ENCODE results near the gene SF1.

The SF1 gene

DNA sequence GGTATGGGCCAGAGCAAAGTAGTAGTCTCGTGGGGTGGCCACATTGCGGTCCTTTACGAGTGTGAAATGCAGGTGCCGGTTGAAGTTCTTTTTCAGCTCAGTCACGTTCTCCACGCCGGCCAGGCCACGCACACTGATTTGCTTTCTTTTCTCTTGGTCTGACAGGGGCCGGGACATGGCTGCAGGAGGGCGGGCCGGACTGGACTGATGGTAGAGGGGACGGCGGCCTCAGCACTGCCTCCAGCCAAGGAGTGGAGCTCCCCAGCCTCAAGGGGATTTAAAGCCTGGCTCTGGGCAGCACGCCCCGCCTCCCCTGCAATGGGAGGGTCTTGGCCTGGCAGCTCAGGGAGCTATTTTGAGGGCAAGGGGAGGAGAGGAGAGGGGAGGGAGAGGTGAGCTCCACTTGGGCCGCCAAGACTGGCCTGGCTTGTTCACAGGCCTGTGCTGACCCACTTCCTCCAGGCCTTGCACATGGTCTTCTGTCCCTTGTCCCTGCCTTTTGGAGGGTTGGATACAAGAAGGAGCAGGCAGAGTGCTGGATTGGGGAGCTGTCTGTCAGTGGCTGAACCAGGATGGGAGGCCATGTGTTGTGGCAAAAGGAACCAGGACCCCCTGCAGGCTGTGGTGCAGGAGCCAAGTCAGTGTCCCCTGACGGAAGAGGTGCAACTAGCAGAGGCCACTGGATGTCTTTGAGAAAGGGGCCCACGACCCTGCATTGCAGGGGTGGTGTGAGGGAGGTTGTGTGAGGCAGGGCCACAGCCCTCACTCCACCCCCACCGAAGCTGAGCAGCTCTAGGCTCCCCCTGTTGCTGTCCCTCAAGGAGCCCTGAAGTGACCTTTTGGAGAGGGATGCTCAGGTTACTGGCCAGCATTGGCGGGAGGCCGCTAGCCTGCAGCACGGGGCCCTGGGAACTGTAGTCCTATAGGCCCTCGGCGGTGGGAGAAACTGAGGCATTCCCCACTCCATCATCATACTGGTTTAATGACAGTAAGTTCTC, 18.3 kb downstream of the SF1 start, which contains the start of gene PYGM:
Gene PYGM, minus strand, starts transcription at position 253 of the 998 bp plus-strand sequence. Its CDS starts 76 bp downstream, at position 177.
- no peak for DNase-seq

DNA sequence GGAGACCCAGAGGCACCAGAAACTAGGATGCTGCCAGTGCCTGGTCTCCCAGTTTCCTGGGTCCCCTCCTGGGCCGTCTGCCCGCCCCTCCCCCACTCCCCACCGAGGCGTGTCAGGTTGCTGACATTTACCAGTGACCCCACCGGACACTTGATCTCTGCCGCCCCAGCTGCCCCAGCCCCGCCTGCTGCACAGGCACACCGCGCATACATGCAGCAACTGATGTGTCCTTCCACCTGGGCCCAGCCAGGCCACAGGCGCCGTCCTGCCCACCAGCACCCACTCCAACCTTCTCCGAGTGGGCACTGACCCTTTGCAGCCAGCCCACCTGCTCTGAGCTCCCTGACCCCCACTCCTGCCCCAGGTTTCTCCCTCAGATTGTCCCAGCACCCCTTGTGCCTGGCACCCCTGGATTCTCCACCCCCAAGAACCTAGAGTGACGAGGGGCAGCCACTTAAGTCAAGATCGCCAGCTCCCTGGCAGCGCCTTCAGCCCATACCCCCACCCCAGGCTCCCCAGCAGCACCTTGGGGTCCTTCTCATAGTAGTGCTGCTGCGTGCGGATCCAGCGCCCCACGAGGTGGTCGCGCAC, 19.1 kb downstream of the SF1 start:
- DNase-seq = no peak

DNA sequence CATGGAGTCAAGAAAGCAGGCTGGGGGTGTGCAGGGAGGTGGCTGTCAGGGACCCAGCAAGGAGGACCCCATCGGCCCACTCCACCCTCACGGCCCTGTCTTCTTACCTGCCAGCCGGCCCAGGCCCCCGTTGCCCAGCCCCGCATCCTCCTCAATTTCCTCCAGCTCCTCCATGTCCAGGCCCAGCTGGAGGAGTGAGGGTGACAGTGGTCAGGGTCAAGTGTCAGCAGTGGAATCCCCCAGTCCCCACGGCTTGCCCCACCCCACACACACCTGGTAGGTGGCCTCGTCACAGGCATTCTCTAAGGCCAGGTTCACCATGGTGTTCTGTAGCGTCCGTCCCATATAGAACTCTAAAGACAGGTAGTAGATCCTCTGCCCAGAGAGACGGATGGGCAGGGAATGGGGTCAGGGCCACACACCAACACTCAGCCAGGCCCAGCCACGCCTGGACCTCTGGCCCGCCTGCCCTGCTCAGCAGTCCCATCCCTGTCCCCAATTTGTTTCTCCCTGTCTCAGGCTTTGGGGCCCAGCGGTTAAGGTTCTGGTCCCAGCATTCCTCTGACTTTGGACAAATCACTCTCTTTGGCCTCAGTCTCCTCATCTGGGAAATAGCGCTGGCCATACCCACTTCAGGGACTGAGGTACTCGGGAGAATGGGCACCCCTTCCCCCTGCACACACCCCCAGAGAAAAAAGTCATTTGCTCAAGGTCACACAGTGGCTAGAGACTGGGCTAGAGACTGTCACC, 19.8 kb downstream of the SF1 start:
- DNase-seq = no peak

DNA sequence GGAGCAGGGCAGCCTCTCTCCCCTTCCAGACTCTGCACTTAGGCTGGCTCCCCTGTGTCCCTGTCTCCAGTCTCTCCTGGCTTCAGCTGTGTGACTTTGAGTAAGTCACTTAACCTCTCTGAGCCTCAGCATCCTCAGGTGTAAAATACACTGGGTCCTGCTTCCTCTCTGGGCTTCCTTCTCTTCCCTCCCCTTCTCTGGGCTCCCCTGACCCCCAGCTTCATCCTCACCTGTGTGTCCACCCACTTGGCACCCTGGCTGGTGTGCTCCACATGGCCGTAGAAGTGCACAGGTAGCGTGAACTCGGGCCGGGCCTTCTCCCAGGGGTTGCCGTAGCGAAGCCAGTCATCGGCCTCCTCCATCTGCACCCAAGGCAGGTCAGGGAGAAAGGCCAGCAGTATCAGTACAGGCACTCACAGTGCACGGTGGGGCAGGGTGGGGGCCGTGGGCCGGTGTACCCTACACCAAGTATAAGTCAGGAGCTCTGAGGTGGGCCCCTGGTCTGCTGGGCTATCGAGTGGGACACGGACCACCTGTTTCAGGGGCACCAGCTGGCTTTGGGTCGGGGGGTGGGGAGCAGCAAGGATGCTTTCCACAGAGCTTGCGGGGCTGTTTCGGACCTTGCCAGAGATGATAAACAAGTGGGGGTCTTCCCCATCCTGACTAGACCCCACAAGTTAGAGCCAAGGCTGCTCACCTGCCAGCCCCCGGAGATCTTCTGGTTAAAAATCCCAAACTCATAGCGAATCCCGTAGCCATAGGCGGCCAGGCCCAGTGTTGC, 20.6 kb downstream of the SF1 start:
- no peak for DNase-seq

DNA sequence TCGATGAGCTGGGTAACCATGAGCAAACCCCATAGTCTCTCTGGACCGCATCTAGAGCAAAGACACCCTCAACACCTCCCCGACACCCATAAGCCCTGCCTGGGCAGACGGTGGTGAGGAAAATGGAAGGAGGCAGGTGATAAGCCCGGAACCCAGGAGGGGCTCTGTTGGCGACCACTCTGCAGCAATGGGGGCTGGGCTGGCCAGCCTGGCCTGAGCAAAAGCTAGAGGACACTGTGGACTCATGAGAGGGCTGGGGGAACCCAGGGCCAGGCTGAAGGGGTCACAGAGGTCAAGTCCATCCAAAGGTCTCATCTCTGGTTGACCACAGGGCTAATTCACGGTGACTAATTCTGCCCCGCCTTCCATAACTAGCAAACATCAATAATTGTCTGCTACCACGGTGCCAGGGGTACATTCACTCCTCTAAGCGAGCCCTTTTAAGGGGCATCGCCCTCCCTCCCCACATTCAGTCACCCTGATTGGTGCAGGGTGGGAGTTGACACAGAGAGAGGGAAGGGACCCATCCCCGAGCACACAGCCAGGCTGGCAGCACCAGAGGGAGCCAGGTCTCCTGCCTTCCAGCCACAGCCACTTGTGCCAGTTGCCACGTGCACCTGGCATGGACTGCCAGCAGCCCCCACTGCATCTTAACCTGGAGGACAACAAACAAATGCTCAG, 22.5 kb downstream of the SF1 start:
- DNase-seq = no peak

DNA sequence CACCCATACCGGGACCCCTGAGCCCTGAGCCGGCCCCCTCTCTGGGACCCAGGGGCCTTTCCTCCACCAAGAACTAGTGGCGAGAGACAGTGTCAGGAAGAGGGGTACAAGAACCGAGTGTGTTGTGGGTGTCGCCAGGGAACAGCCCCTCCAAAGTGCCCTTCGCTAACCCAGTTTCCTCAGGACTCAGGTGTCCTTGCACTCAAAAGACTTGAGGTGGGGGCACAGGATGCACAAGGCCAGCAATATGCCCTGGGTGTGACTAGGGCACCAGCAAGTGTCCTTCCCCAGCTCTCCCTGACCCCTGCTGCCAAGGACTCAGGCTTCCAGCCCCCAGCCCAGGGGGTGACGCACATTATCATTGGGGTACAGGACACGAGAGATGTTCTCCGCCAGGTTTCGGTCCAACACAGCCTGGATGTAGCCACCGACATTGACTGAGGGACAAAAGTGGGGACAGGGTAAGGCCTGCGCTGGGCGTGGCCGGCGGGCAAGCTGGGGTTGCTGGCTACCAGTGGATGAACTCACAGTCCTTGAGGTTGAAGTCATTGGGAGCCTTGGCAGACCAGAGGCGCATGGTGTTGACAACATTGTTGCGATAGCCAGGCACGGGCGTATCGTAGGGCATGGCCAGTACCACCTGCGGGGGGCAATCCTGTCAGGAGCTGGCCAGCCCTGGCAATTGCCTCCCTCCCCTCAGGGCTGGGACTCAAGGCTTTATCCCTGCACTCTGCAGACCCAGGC, 23.3 kb downstream of the SF1 start:
- DNase-seq = no peak

DNA sequence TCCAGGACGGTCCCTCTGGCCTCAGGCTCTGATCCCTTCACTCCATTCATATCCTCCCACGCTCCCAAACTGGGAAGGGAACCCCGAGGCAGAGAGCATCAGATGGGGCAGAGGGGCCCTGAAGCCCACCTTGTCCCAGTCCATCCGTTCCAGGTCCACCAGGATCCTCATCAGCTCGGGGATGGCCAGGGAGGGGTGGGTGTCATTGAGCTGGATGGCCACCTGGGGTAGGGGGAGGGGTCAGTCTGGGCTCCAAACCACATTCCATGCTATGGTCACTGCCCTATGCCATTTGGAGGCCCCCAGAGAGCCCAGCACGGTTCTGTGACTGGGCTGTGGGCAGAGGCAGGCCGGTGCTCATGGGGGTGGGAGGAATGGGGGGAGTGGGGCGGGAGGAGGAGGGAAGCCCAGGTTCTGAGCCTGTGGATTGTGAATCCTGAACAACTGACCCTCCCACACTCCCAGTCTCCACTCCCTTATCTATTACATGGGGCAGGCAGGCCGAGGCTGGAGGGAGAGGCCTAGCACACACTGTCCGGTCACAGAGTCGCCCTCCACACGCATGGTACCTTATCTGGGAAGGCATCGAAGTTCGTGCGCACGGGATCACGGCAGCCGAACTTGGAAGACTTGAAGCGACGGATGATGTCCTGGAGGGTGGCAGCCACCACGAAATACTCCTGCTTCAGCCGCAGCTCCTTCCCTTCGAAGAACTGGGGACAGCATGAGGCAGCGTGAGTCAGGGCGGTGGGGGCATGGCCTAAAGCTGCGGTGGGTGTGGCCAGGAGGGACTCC, 24.0 kb downstream of the SF1 start:
- no peak for DNase-seq

DNA sequence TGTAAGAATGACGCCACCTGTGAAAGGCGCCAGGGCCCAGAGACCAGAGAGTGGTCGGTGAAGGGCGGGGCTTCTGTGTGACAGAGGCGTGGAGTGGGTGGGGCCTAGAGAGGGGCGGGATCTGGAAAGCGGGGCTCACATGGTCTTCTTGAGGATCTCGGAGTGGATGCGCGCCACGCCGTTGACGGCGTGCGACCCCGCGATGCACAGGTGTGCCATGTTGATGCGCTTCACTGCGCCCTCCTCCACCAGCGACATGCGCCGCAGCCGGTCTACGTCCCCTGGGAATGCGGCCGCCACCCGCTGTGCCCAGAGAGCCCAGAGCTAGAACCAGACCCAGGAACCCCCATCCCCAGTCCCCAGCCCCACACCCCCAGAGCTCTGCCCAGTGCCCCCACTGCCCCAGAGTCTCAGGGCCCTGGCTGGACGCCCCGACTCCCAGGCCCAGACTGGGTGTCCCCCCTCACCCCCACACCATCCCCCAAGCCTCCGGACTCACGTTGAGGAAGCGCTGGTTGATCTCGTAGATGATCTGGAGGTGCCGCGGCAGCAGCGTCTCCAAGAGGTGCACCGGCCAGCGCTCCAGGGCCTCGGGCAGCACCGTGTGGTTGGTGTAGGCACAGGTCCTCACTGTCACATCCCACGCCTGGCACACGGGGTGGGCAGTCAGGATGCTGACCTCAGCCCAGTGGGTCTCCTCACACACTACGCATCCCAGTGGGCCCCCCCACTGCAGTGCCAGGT, 24.8 kb downstream of the SF1 start:
- no peak for DNase-seq

DNA sequence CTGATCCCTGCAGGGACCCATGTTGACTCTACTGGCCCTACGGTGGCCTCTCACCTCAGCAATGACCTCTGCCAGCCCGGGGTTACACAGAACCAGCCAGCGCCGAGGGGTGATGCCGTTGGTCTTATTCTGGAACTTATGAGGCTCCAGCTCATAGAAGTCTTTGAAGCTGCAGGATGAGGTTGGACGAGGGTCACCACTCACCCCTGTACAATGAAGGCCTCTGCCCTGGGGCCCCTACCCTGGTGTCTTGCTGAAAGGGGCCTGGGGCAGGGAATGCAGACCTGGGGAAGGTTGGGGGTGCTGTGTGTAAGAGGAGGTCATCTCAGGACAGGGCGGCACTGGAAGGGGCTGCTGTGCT, 25.3 kb downstream of the SF1 start:
- no peak for DNase-seq

DNA sequence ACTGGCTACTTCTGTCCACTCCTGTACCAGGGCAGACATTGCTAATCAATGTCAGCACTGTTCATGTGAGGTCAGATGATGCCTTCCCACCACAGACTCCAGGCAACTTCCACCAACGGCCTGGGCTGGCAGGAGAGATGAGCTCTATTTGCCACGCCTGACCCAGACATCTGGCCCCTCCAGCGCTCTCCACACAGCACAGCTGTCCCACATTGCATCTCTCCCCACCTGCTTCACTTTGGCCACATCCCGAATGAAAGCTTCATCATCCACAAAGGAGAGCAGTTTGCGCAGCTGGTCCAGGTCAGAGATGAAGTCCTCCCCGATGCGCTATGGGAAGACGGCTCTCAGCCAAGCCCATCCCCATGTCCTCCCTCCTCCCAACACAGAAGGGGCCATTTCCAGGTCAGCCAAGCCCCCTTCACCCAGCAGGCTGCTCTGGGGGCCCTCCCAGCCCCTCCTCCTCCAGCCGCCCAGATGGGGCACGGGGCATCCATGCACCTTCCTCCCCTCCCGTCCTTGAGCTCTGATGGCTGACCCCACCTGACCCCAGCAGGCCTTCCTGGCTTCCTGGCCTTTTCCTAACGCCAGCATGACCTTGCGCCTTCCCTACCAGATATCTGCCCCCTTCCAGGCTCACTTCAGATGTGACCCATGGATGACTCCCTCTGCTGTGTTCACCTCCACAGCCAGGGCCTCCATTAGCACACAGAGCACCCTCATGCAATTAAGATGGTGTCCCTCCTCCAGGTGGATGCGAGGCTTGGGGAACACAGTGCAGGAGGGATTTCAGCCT, 26.0 kb downstream of the SF1 start:
- no peak for DNase-seq

DNA sequence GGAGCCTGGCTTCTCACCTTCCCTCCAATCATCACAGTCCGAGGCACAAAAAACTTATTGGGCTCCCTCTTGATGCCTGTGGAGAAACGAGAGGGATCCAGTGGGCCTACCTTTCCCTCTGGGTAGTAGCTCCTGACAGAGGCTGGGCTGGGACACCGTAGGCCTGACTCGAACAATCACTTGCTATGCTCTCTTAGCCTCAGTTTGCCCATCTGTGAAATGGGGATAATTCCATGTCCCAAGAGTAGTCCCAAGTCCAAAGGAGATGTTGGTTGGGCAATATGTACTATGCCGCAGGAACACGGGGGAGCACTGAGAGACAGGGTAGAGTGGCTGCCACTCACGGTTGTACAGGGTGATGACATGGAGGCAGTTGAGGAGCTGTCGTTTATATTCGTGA, 26.8 kb downstream of the SF1 start:
- no peak for DNase-seq

DNA sequence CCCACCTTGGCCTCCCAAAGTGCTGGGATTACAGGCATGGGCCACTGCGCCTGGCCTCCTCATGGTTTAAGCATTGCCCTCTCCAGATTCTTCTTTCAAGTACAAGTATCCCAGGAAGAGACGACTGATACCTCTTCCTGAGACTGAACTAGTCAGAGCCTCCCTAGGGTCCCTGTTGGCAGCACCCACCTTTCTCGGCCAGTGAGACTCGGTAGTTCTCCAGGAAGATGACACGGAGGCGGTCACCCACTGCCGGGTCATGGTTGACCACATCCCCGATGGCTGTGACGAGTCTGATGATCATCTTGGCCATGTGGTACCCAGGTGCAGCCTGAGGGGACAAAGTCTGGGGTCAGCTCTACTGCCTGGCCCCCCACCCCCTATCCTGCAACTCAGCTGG, 27.2 kb downstream of the SF1 start:
- DNase-seq = no peak

DNA sequence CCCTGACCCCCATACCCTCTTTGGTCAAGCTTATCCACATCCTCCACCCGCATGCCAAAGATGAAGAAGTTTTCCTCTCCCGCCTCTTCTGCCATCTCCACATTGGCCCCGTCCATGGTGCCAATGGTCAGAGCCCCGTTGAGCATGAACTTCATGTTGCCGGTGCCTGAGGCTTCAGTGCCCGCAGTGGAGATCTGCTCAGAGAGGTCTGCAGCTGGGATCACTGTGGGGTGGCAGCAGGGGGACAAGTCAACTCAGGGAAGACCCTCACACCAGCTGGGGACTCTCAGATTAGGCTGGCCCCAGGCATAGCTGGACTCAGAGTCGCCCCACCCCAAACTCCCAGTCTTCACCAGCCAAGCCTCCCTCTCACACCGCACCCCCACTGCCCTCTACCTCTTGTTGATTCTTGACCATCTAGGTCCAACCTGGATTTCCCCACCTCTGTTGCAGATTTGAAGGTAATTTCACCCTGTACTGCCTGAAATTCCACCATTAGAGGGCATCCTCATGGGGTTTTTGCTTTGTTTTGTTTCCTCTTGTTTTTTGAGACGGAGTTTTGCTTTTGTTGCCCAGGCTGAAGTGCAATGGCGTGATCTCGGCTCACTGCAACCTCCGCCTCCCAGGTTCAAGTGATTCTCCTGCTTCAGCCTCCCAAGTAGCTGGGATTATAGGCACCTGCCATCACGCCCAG, 27.8 kb downstream of the SF1 start:
- DNase-seq = no peak

DNA sequence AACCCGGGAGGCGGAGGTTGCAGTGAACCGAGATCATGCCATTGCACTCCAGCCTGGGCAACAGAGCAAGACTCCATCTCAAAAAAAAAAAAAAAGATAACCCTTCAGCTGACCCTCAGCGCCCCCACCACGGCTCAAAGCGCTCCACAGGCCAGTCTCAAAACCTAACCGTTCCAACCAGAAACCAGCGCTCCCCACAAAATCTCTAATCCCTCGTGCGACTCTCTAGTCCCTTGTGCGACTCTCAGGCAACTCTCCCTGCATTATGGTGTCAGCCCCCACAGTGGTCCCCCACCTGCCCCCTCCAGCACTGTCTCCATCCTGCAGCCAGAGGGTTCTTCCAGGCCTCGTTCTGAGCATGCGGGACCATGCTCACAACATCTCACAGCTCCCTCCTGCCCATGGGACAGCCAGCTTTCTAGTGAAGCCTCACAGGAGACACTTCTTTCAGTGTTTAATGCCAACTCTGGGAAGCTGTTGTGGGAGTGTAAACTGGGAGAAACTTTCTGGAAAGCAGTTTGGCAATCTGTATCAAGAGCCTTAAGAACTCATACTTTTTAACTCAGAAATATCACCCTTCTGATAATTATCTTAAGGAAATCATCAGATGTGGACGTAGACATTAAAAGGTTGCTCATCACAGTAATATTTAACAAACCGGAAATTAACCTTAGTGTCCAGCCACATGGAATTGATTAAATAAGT, 30.2 kb downstream of the SF1 start:
- no peak for DNase-seq

DNA sequence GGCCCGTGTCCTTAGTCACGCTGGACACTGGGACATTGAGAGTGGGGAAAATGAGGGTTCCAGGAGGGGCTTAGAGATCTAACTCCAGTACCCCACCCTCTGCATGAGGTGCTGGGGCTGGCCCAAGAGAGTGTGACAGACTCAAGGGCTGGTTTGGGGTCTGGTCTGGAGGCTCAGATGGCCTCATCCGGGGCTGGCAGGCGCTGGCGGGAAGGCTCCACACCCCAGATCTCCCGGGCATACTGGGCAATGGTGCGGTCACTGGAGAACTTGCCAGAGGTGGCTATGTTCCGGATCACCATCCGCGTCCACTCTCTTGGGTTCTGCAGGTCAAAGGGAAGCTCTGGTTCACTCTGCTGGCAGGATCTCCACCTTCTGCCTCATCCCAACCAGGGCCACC, 31.9 kb downstream of the SF1 start:
- DNase-seq = no peak

DNA sequence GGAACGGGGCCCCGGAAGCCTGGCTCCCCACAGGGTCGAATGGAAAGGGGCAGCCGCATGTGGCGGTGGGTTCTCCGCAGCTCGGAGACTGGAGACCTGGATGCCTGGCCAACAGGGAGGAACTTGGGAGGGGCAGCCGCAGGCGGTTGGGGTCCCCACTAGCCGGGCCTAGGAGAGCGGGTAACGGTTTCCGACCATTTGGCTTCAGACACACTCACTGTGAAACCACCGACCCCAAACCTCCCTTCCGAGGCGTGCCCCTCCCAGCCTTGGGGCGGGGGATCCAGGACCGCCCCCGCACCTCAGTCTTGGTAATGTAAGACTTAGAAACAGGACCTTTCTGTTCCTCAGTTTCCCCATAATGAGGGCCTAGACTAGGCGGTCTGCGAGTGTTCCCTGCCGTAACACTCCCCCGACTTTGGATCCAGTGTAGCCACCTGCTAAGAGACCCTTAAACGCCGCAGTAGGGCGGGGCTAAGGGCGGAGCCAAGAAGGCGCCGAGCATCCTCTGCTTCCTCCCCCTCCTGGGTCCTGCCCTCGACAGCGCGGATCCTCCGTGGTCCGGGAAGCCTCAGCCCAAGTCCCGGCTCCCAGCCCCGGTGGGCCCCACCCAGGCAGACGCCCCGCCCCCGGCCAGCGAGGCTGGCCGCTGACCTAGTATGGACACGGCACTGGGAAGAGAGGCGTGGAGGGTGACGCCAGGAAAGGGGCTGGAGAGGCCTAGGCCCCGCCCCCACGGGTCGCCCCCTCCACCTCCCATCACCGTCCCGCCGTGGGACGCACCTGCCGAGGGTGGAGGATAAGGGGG, 32.6 kb downstream of the SF1 start:
- peak; percentile 44 for DNase-seq

DNA sequence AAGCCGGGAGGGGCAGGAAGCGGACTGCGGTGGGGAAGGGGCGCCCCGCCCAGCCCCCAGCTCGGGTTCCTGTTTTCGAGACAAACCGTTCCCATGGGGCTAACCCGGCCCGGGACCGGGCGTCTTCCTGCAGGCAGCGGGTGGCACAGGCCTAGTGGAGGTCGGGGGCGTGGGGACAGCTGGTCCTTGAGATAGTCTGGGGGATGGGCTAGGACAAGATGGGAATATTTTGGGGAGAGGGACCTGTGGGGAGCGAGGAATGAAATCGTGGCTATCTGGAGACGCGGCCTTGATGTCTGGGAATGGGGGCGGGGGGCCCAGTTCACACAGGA, 33.2 kb downstream of the SF1 start:
- DNase-seq = no peak

Data from hematopoietic multipotent progenitor cell treated with erythropoietin and hydrocortisone succinate and interleukin-3 and kit ligand, for 8 days (in vitro differentiated cells).